Lower leg skin (tissue), 4 donors: Measurements from ENCODE around the gene UROD. TPM values are rescaled to one million over a fixed set of nuclear protein-coding genes. Genes with fewer than 3 reads are reported as not detected.
"Not testable (repeated sequence)": the region's sequence is repeated elsewhere in the genome, so short reads cannot be mapped to it uniquely, and the experiment has no call there.

Experiments
- DNase-seq, 2 donors: peaks; one replicate each; pipeline ENCODE4 v3.0.0-alpha.2; 2019; ENCODE audit warnings: low spot score in 2 of 2
- H3K4me3 ChIP-seq: fragments of 200-600 bp; sonication (generic); 2 replicates; pipeline ENCODE4 v1.5.1; 2017; ENCODE audit warnings: mild to moderate bottlenecking, low read depth; ENCODE audit not compliant: poor library complexity, severe bottlenecking
- POLR2A ChIP-seq, 2 donors: fragments of 450-650 bp; IDR thresholded peaks; one replicate each; pipeline ENCODE4 v1.6.1; 2016 to 2017; ENCODE audit warnings: antibody characterized with exemption in 2 of 2, mild to moderate bottlenecking in 1 of 2, moderate library complexity in 1 of 2
- WGBS, 2 donors: methylation state at CpG; one replicate each; pipeline ENCODE4 v1.1.5; 2018; 5-methylcytosine and 5-hydroxymethylcytosine counted together
- intact Hi-C: fragments of 100-400 bp; cut with DNase I; formaldehyde crosslinking; loops from one replicate; pipeline ENCODE4 v1.15.0; 2023; ENCODE audit warnings: low total_unique reads
- total RNA-seq, 4 donors: library from RNA; depleted of rRNA; stranded (reverse); fragments of >200 nt; gene quantifications; one replicate each; pipeline ENCODE4 v1.1.0, GENCODE V29; 2016
- TF ChIP-seq, protein P1 (sequence below), 3 donors: fragments of 450-650 bp; IDR thresholded peaks; one replicate each; pipeline ENCODE4 v1.5.1; 2016; ENCODE audit warnings: antibody characterized with exemption in 3 of 3, mild to moderate bottlenecking in 3 of 3, moderate library complexity in 2 of 3

Gene UROD
- total RNA-seq, 4 donors from 2014 or later, result 26.6 to 59.0 (median 45.8) TPM

DNA sequence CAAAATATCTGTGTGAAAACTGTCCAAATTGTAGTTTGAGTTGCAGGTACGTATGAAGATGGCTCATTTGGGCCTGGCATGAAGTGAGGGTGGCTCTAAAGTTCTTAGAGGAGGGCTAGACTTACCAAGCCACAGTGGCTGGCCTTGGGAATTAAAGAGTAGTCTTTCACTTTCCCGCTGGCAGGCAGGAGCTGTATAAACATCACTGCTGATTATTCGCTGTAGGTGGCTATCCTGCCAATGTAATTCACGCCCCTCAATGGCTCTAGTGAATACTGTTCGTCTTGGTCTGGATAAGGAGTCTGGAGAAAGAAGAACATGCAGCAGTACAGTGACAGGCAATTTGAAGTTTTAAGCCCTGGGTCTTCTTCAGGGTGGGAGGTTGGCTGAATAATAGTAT is 31.0 kb downstream of the UROD start:
- no peak overlapping the region for H3K4me3 ChIP-seq
- 87 to 98% methylated on average over 5 of the region's 5 CpGs for WGBS, 2 donors
- no peak for DNase-seq
- TF ChIP-seq, protein P1, sequence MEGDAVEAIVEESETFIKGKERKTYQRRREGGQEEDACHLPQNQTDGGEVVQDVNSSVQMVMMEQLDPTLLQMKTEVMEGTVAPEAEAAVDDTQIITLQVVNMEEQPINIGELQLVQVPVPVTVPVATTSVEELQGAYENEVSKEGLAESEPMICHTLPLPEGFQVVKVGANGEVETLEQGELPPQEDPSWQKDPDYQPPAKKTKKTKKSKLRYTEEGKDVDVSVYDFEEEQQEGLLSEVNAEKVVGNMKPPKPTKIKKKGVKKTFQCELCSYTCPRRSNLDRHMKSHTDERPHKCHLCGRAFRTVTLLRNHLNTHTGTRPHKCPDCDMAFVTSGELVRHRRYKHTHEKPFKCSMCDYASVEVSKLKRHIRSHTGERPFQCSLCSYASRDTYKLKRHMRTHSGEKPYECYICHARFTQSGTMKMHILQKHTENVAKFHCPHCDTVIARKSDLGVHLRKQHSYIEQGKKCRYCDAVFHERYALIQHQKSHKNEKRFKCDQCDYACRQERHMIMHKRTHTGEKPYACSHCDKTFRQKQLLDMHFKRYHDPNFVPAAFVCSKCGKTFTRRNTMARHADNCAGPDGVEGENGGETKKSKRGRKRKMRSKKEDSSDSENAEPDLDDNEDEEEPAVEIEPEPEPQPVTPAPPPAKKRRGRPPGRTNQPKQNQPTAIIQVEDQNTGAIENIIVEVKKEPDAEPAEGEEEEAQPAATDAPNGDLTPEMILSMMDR (IDR thresholded peaks at IDR 0.05), result no peak
- no peak for TF ChIP-seq POLR2A (IDR thresholded peaks at IDR 0.05)
- intact Hi-C loops, result no loop called here

DNA sequence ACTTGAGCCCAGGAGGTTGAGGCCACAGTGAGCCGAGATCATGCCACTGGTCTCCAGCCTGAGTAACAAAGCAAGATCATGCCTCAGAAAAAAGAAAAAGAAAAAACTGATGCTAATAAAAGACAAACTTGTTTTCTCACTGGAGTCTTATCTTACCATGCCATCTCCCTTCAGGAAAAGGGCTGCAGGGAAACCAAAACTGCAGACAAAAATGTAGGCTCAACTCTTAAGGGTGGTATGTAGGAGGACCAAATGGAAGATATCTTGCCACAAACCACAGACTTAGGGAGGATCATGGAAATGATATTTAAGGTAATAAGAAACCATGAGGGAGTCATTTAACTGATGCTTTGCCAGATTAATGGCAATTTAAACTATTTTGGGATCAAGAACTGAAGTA is 32.9 kb downstream of the UROD start:
- no peak overlapping the region for H3K4me3 ChIP-seq
- 77 to 89% methylated on average over 1 of the region's 1 CpG for WGBS, 2 donors
- TF ChIP-seq, protein P1 (IDR thresholded peaks at IDR 0.05), result no peak
- TF ChIP-seq POLR2A (IDR thresholded peaks at IDR 0.05), result no peak
- intact Hi-C loops, result no loop called here
- no peak for DNase-seq

DNA sequence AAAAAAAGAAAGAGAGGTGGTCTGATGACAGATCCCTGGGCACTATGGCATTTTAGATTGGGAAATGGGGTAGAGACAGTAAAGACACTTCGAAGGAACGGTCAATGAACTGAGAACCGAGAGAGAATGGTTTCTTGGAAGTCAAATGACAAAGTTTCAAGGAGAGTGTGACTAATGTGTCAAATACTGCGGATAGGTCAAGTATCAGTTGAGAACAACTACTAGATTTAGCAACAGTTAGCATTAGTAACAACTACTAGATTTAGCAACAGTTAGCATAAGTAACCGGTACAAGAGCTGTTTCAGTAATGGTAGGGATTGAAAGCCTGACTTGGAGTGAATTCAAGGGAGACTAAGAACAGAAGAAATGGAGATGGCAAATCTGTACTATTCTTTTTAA is 35.0 kb downstream of the UROD start:
- TF ChIP-seq, protein P1 (IDR thresholded peaks at IDR 0.05), result no peak
- no peak for TF ChIP-seq POLR2A (IDR thresholded peaks at IDR 0.05)
- 95% methylated on average over 5 of the region's 5 CpGs for WGBS, 2 donors
- no peak overlapping the region for H3K4me3 ChIP-seq
- no peak for DNase-seq
- intact Hi-C loops, result no loop called here

DNA sequence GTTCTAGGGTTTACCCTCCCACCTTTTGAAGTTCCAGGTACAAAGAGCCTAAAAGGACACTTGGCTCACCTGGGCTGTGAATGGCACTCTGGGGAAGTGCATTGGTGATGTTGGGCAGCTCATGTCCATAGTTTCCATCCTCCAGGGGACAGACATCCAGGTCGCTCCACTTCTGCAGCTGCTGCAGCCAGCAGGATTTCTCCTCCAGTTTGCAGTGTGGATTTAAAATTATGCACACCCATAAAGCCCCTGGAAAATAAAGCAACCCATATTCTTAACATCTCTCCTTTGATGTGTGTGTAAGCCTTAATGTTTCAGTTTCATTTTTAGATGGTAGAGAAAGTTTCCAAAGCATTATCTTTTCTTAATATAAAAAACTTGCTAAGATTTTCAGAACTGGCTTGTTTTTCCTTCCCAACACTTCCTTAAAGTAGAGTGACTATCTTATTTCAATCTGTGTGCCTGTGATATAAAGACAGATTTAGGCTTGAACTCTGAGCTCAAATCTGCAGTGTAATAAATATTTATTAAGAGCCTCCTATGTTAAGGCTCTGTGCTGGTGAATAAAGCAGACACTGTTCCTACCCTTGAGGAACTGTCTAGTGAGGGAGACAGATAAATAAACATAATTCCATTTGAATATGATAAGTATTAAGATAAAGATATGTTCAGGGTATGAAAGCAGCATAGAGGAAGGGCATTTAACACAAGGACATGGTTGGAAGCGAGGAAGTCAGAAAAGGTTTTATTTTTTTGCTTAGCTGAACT is 39.1 kb downstream of the UROD start:
- no peak for DNase-seq
- intact Hi-C loops, result no loop called here
- H3K4me3 ChIP-seq, result no peak overlapping the region
- WGBS, 2 donors, result 67 to 78% methylated on average over 2 of the region's 2 CpGs
- TF ChIP-seq POLR2A (IDR thresholded peaks at IDR 0.05), result no peak
- TF ChIP-seq, protein P1 (IDR thresholded peaks at IDR 0.05), result no peak

DNA sequence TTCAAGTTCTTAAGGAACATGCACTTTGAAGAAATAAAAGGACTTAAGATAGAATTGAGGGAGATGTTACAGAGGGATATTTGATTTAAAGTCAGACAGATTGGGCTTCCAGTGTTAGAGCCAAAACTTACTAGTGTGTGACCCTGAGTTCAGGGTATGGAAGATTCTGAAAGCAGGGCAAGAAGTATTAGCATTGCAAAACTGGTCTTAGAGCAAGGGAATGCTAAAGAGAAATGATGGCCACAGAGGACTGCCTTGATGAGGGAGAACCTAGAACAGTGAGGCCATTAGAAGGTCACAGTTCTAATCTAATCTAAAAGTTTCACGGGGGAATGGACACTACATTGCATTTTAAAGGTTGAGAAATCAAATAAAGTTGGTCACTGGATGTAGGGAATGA is 45.5 kb downstream of the UROD start:
- TF ChIP-seq POLR2A (IDR thresholded peaks at IDR 0.05), result no peak
- TF ChIP-seq, protein P1 (IDR thresholded peaks at IDR 0.05), result no peak

DNA sequence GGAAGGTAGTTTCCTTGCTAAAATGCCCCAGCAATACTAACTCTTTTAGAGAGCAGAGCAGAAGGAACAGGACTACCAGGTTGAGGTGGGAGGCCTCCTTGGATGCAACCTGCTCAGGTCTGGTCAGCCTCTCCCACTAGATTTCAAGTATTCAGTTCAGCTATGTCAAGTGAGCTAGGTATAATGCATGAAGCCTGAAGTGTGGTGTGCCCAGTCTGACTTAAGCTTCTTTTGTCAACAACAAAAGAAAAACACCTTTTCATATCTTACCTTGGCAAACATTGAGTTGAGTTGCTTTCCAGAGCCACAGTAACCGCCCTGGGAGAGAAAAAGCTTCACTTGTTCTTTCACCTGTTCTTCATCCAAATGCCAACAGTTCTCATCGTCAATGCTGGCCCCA is 47.8 kb downstream of the UROD start:
- DNase-seq, result no peak
- 83 to 95% methylated on average over 2 of the region's 2 CpGs for WGBS, 2 donors
- H3K4me3 ChIP-seq, result no peak overlapping the region
- intact Hi-C loops, result no loop called here
- no peak for TF ChIP-seq POLR2A (IDR thresholded peaks at IDR 0.05)
- TF ChIP-seq, protein P1 (IDR thresholded peaks at IDR 0.05), result no peak

More for the DNA sequence above, 45.5 kb downstream of the UROD start:
- 85 to 91% methylated on average over 1 of the region's 1 CpG for WGBS, 2 donors
- no peak for DNase-seq
- H3K4me3 ChIP-seq, result no peak overlapping the region
- intact Hi-C loops, result no loop called here

DNA sequence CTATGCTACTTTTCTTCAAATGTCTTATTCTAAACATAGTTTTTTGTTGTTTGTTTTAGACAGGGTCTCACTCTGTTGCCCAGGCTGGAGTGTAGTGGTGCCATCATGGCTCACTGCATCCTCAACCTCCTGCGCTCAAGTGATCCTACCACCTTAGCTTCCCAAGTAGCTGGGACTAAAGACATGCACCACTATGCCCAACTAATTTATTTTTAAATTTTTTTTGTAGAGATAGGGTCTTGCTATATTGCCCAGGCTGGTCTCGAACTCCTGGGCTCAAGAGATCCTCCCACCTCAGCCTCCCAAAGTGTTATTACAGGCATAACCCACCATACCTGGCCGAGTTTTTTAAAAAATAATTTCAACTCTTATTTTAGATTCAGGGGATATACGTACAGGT is 50.4 kb downstream of the UROD start:
- H3K4me3 ChIP-seq, DNase-seq, intact Hi-C loops: not testable (repeated sequence)
- WGBS, 2 donors, result 89 to 96% methylated on average over 4 of the region's 4 CpGs
